ENCODE data around the gene GHR. TPM values are rescaled to one million over a fixed set of nuclear protein-coding genes. Genes with fewer than 3 reads are reported as not detected.
"Not testable (repeated sequence)": the region's sequence is repeated elsewhere in the genome, so short reads cannot be mapped to it uniquely, and the experiment has no call there.

The GHR gene
- total RNA-seq, 2 experiments from 2014 or later: not detected

DNA sequence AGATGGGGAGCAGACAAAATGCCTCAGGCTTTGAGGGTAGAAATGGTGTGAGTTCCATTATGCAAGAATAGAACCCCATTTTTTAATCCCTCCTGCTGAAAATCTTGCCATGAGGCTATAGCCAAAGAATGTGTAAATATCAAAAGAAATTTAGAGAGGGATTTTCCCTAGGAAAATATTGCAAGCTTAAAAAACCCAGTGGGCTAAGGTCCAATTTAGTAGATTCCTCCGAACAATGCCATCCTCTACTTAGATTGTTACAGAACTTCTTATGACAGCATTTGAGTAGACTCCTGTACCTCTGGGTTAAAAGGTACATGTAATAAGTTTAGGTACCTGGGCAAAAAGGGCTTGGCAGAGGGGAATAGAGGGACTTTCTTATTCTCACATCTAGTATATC lies 138.4 kb downstream of the GHR start:
- no peaks in the 10 kb centered on the region for H3K9me3 Mint-ChIP-seq
- peaks cover 6% of the 10 kb centered on the region for H3K27me3 Mint-ChIP-seq (ENCODE audit: low read depth)
- intact Hi-C loops (cut with micrococcal nuclease): no loop called here
- no peak for DNase-seq
- H3K27ac Mint-ChIP-seq: no peak overlapping the region
- H3K4me3 Mint-ChIP-seq: no peak overlapping the region
- H3K4me1 Mint-ChIP-seq (ENCODE audit: low read depth): no peaks in the 10 kb centered on the region
- no peaks in the 10 kb centered on the region for H3K36me3 Mint-ChIP-seq (ENCODE audit: low read depth)
- CTCF ChIA-PET: no interaction called here

DNA sequence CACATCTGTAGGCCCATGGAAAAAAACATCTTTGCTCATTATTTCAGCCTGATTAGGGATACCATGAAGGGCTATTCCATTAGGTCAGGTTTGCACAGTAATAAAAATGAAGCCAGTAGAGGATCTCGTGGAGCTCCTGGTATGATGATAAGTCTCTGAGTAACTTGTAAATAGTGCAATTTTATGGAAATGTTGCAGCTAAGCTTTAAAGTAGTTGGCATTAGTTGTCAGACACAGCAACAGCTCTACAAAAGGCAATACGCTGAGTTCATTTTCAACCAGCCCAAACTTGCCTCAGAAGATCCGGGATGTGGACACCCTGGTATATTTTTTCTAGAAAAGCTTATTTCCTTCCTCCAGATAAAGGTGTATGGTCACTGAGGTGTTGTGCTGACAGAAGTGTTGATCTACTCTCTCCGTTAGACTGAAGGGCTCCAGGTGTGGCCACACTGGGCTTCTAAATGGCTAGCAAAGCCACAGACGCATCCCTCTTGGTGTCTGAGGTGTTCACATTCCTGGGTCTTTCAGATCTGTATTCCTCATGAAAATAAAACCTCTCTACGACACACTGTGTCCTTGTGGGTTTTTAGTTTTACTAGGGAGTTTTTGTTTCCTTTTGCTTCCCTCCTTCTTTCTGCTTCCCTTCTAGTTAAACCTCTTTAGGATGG lies 141.6 kb downstream of the GHR start:
- Mint-ChIP-seq H3K27ac (no peak overlapping the region), H3K27me3 (ENCODE audit: low read depth) (peaks cover 11% of the 10 kb centered on the region), H3K4me3 (no peak overlapping the region), H3K36me3 (ENCODE audit: low read depth) (no peaks in the 10 kb centered on the region), H3K9me3 (no peaks in the 10 kb centered on the region), H3K4me1 (ENCODE audit: low read depth) (no peaks in the 10 kb centered on the region)
- intact Hi-C loops (cut with micrococcal nuclease): no loop called here
- CTCF ChIA-PET: interaction anchor here (0.6 kb wide), 1 partner anchor 27 kb away, joined by 3 read pairs; no protein-coding TSS in a partner anchor
- DNase-seq: no peak

DNA sequence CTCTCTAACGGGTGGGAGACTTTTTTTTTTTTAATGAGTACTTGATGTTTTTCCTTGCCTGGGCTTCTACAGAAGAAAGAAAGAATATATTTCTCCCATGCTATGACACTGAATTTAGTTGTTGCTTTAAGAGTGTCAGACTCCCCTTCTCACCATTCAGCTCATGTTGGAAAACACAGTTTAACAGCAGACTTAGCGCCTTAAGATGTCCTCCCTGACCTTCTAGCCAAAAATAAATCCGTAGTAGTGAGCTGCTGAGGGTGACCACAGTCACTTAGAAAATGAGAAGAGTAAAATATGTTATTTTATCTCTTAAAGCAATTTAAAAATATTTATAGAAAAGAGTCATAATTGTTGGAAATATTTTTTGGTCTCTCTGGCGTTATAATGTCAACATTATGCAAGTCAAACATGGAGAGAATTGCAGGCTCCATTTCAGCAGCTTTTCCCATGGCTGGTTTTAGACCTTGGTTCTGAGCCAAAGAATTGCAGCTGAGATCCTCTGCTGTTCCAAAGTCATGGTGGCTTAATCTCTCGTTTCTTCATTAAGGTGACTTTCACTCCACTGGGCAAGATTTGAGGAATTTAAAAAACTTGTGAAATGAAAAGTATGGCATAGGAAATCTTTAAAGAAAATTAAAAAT lies 143.5 kb downstream of the GHR start:
- Mint-ChIP-seq H3K9me3 (no peaks in the 10 kb centered on the region), H3K27ac (no peak overlapping the region), H3K36me3 (ENCODE audit: low read depth) (no peaks in the 10 kb centered on the region), H3K4me1 (ENCODE audit: low read depth) (no peaks in the 10 kb centered on the region), H3K4me3 (no peak overlapping the region), H3K27me3 (ENCODE audit: low read depth) (peaks cover 8% of the 10 kb centered on the region)
- DNase-seq: no peak
- intact Hi-C loops (cut with micrococcal nuclease): no loop called here
- CTCF ChIA-PET: interaction anchor here (0.6 to 1.2 kb wide), 4 partner anchors 11 to 406 kb away, joined by 3 to 9 read pairs (median 6); no protein-coding TSS in a partner anchor

DNA sequence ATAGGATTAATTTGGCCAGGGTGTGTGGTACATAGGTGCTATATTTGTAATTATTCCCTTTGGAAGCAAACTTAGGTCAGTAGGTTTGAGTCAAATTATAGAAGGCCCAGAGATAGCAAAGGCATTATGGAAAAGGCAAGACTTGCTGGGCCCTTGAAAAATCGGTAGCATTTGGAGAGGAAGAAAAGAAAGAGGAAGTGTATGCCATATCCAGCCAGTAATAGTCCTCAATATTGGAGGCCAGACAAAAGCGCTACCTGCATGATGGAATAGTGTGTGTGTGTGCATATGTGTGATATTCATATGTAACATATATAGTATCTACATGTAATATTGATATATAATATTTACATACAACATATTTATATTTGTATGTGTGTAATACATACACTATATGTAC lies 146.1 kb downstream of the GHR start:
- CTCF ChIA-PET: interaction anchor here (1.0 kb wide), 1 partner anchor 320 kb away, joined by 3 read pairs; no protein-coding TSS in a partner anchor
- DNase-seq: no peak
- no peaks in the 10 kb centered on the region for H3K36me3 Mint-ChIP-seq (ENCODE audit: low read depth)
- peaks cover 13% of the 10 kb centered on the region for H3K27me3 Mint-ChIP-seq (ENCODE audit: low read depth)
- no peaks in the 10 kb centered on the region for H3K9me3 Mint-ChIP-seq
- H3K4me3 Mint-ChIP-seq: no peak overlapping the region
- intact Hi-C loops (cut with micrococcal nuclease): no loop called here
- H3K4me1 Mint-ChIP-seq (ENCODE audit: low read depth): no peaks in the 10 kb centered on the region
- no peak overlapping the region for H3K27ac Mint-ChIP-seq

DNA sequence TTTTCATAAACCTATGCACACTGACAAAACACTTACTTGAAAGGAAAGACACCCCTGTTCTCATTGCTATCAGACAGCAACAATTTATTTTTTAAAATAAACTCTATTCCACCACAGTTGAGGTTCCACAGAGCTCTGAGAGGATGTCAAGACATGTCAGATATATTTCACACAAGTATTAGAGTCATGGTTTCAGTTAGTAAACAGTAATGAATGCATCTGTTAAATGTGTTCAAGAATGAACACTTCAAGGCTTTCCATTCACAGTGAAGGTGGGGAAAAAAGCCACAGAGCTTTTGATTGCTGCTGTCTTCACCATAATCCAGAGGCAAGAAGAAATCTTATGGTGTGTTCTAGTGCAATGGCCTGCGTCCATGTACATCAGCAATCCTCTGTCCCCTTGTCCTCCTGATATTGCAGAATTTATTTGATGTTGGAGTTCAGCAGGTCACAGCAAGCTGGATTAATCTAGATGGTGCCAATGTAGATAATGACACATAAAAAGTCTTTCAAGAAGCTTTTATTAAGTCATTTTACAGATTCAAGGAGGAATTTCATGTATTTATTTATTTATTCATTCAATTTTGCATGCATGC lies 146.8 kb downstream of the GHR start:
- H3K27ac Mint-ChIP-seq: no peak overlapping the region
- H3K9me3 Mint-ChIP-seq: no peaks in the 10 kb centered on the region
- peaks cover 13% of the 10 kb centered on the region for H3K27me3 Mint-ChIP-seq (ENCODE audit: low read depth)
- no peaks in the 10 kb centered on the region for H3K4me1 Mint-ChIP-seq (ENCODE audit: low read depth)
- DNase-seq: no peak
- no peak overlapping the region for H3K4me3 Mint-ChIP-seq
- CTCF ChIA-PET: interaction anchor here (1.0 kb wide), 1 partner anchor 319 kb away, joined by 3 read pairs; no protein-coding TSS in a partner anchor
- intact Hi-C loops (cut with micrococcal nuclease): no loop called here
- no peaks in the 10 kb centered on the region for H3K36me3 Mint-ChIP-seq (ENCODE audit: low read depth)

DNA sequence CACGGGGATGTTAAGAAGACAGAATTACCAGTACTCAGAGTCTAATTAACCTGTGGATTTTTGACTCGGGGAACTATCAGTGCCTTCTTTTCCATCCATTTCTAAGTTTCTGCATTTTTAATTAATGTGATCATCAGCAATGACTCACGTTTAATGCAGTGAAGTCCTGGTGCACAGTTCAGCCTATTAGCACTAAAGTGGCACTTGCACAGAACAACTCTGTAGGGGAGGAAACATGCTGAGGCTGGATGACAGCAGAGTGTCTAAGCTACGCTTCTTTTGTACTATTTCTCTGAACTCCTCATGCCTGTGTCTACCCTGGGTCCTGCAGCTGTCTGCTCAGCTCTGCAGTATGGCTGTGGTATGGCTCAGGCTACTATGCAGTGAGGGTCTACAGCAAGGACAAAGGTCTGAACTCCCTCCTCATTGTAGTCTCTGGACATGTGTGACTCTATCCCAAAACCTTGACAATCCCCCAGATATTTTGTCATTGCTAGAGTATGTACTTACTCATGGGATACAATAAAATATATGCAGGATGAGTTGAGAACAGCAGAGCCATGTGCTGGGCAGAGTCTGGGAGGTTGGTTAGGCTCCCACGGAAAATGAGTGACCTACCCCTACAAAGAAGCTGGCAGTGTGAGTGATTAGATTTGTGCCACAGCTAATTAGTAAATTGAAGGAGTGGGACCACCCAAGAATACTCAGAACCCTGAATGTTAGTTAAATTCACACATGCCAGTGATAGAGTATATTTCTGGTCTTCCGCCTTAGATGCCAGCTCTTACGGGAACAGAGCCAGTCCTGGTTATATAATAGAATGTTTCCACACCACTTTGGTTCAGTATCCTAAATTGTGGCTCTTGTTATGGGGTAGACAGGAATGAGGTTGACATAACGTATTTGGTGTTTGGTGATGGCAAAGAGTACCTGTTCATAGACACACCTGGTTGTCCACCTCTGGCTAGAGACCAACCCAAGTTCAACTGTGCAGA lies 148.0 kb downstream of the GHR start:
- CTCF ChIA-PET: no interaction called here
- intact Hi-C loops (cut with micrococcal nuclease): no loop called here
- Mint-ChIP-seq H3K36me3 (ENCODE audit: low read depth) (no peaks in the 10 kb centered on the region), H3K9me3 (no peaks in the 10 kb centered on the region), H3K4me3 (no peak overlapping the region), H3K4me1 (ENCODE audit: low read depth) (no peaks in the 10 kb centered on the region), H3K27ac (no peak overlapping the region), H3K27me3 (ENCODE audit: low read depth) (peaks cover 15% of the 10 kb centered on the region)
- DNase-seq: no peak

DNA sequence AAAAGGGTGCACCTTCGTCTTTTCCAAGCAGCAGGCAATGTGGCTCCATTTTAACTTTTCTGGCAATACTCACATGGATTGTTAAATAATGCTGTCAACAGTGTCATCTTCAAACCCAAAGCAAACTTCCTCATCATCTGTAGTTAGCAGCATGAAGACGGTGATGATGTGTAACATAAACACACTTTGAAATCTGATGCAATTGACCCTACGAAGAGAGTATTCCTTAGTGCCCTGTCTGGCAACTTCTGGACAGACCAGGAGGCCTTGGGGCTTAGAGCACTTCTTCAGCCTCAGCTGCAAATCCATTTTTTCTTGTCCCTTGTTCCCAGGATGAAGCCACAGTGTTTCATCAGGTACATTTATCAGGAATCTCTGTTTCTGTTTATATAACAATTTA lies 149.1 kb downstream of the GHR start:
- H3K4me1 Mint-ChIP-seq (ENCODE audit: low read depth): no peaks in the 10 kb centered on the region
- no peak overlapping the region for H3K4me3 Mint-ChIP-seq
- no peak overlapping the region for H3K27ac Mint-ChIP-seq
- H3K9me3 Mint-ChIP-seq: no peaks in the 10 kb centered on the region
- DNase-seq: no peak
- CTCF ChIA-PET: interaction anchor here (1.3 kb wide), 1 partner anchor 11 kb away, joined by 3 read pairs; no protein-coding TSS in a partner anchor
- intact Hi-C loops (cut with micrococcal nuclease): no loop called here
- H3K36me3 Mint-ChIP-seq (ENCODE audit: low read depth): no peaks in the 10 kb centered on the region
- H3K27me3 Mint-ChIP-seq (ENCODE audit: low read depth): peaks cover 13% of the 10 kb centered on the region

DNA sequence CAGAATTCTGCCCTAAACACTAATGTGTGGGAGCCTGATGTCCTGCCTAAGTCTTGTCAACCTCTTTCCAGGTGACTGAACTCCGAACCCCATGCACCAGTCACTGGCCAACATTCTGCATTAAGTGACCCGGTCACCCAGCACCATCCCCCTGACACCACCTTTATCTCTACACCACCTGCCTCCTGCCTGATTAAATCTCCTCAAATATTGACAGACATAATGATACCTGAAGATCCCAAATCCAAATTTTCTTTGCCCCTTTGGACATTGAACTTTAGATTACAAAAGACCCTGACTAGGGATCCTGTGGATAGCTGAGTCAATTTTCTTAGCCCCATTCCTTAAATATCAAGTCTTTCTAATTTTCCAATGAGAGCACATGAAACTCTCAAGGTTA lies 150.1 kb downstream of the GHR start:
- Mint-ChIP-seq H3K27ac (no peak overlapping the region), H3K4me1 (ENCODE audit: low read depth) (no peaks in the 10 kb centered on the region), H3K9me3 (no peaks in the 10 kb centered on the region), H3K4me3 (no peak overlapping the region), H3K27me3 (ENCODE audit: low read depth) (peaks cover 9% of the 10 kb centered on the region), H3K36me3 (ENCODE audit: low read depth) (no peaks in the 10 kb centered on the region)
- DNase-seq: no peak
- CTCF ChIA-PET: interaction anchor here (1.3 kb wide), 1 partner anchor 10 kb away, joined by 3 read pairs; no protein-coding TSS in a partner anchor
- intact Hi-C loops (cut with micrococcal nuclease): no loop called here

DNA sequence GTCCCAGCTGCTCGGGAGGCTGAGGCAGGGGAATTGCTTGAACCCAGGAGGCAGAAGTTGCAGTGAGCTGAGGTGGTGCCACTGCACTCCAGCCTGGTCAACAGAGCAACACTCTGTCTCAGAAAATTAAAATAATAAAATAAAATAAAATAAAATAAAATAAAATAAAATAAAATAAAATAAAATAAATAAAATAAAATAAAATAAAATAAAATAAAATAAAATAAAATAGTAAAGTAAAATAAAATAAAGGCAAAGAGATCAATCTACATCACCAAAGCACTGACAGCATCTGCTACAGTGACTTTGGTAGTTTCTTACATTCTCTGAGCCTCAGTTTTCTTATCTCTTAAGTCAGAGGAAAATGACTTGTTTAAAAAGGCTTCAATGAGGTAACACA lies 152.7 kb downstream of the GHR start:
- CTCF ChIA-PET; DNase-seq; H3K27ac Mint-ChIP-seq; H3K9me3 Mint-ChIP-seq; H3K36me3 Mint-ChIP-seq (ENCODE audit: low read depth); H3K4me1 Mint-ChIP-seq (ENCODE audit: low read depth); H3K4me3 Mint-ChIP-seq; H3K27me3 Mint-ChIP-seq (ENCODE audit: low read depth); intact Hi-C loops (cut with micrococcal nuclease): not testable (repeated sequence)

DNA sequence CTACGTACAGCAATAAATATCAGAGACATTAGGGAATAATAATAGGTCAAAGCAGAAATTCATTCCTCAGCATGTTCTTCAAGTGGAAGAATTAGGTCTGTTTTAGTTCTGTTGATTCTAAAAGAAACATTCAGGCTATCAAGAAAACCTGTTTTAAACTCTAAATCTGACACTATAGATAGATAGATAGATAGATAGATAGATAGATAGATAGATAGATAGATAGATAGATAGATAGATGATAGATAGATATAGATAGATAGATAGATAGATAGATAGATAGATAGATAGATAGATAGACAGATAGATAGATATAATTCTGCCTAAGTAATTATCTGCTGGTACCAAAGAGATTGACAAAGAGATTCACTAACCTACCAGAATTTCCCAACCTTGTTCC lies 155.7 kb downstream of the GHR start:
- H3K27ac Mint-ChIP-seq, DNase-seq, CTCF ChIA-PET: not testable (repeated sequence)

DNA sequence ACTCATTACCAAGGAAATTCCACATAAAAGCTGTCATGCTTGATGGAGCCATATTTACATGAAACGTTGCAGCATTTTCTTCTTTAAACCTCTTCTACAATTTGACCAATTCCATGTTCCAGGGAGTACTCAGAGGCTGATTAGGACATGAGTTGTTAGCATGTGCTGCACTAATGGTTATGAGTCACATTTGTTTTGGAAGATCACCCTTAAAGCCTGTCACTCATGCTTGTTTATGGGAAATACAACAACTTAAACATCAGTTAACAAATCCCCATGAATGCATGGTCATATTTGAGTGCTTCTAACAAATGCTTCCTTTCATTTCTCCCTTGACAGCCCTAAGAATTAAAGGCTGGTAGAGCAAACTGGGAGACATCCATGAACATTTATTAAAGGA lies 156.1 kb downstream of the GHR start:
- no peak overlapping the region for H3K27ac Mint-ChIP-seq
- CTCF ChIA-PET: interaction anchor here (0.6 kb wide), 1 partner anchor 223 kb away, joined by 5 read pairs; no protein-coding TSS in a partner anchor
- no peaks in the 10 kb centered on the region for H3K4me1 Mint-ChIP-seq (ENCODE audit: low read depth)
- no peaks in the 10 kb centered on the region for H3K9me3 Mint-ChIP-seq
- no peak overlapping the region for H3K4me3 Mint-ChIP-seq
- intact Hi-C loops (cut with micrococcal nuclease): no loop called here
- peaks cover 6% of the 10 kb centered on the region for H3K27me3 Mint-ChIP-seq (ENCODE audit: low read depth)
- no peaks in the 10 kb centered on the region for H3K36me3 Mint-ChIP-seq (ENCODE audit: low read depth)
- no peak for DNase-seq

More for the DNA sequence above, 155.7 kb downstream of the GHR start:
- H3K27me3 Mint-ChIP-seq (ENCODE audit: low read depth); H3K4me1 Mint-ChIP-seq (ENCODE audit: low read depth); intact Hi-C loops (cut with micrococcal nuclease); H3K4me3 Mint-ChIP-seq; H3K36me3 Mint-ChIP-seq (ENCODE audit: low read depth); H3K9me3 Mint-ChIP-seq: not testable (repeated sequence)

DNA sequence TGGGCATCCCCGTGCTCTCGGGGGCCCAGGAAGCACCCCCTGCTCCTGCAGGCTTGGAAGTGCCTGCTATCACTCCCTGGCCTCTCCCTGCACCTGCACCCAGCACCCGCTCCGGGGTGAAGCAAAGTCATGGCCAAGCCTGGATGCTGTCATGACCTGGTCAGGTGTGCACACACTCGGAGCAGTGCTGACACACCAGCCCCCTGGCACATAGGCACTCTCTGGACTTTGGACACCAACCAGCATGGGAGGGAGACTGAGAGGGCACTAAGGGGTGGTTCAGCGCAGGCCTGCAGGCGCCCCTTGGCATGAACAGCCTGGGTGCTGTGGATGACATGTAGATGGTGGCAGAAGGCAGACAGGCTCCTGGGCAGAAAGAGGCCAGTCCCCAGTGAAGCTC lies 158.6 kb downstream of the GHR start:
- Mint-ChIP-seq H3K9me3 (no peaks in the 10 kb centered on the region), H3K4me3 (no peak overlapping the region), H3K4me1 (ENCODE audit: low read depth) (no peaks in the 10 kb centered on the region), H3K36me3 (ENCODE audit: low read depth) (no peaks in the 10 kb centered on the region), H3K27me3 (ENCODE audit: low read depth) (peaks cover 14% of the 10 kb centered on the region), H3K27ac (no peak overlapping the region)
- CTCF ChIA-PET: interaction anchor here (1.2 kb wide), 1 partner anchor 66 kb away, joined by 4 read pairs; no protein-coding TSS in a partner anchor
- no peak for DNase-seq
- intact Hi-C loops (cut with micrococcal nuclease): loop anchor here (2.0 to 5.0 kb wide), 4 partner anchors 159 to 575 kb away; partner anchors contain the start of gene GHR

Measured in activated naive CD4-positive, alpha-beta T cell treated with anti-CD3 and anti-CD28 coated beads for 36 hours (primary cell).